OCI-LY3 (cell line): Measurements from ENCODE around the gene CD28.

Experiments
- EZH2phosphoT487 ChIP-seq: fragments of 200-600 bp; shearing (Covaris generic); IDR thresholded peaks from 2 replicates; pipeline ENCODE4 v1.6.1; 2018; ENCODE audit warnings: antibody characterized with exemption, mixed run types, low read depth
- TF ChIP-seq, protein P1 (sequence below): fragments of 200-600, 300-600 bp; sonication (generic); IDR thresholded peaks from 2 replicates; pipeline ENCODE4 v1.5.1; 2014; ENCODE audit warnings: antibody characterized with exemption, low read length, low read depth

DNA sequence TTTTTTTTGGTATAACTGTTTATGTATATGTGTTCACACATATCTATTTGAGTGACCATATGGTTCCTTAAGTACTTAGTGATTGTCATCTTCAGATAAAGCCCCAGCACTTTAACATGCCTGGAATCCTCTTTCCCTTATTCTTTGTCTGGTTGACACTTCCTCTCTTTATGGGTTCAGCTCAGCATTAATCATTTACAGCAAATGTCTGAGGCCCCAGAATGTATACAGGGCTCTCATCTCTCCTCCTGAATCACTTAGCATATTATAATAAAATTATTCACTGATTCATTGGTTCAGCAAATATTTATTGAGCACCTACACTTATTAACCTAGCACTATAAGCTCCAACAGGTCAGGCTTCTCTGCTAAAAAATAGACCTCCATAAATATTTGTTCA is 43.5 kb upstream of the CD28 start:
- TF ChIP-seq, protein P1, sequence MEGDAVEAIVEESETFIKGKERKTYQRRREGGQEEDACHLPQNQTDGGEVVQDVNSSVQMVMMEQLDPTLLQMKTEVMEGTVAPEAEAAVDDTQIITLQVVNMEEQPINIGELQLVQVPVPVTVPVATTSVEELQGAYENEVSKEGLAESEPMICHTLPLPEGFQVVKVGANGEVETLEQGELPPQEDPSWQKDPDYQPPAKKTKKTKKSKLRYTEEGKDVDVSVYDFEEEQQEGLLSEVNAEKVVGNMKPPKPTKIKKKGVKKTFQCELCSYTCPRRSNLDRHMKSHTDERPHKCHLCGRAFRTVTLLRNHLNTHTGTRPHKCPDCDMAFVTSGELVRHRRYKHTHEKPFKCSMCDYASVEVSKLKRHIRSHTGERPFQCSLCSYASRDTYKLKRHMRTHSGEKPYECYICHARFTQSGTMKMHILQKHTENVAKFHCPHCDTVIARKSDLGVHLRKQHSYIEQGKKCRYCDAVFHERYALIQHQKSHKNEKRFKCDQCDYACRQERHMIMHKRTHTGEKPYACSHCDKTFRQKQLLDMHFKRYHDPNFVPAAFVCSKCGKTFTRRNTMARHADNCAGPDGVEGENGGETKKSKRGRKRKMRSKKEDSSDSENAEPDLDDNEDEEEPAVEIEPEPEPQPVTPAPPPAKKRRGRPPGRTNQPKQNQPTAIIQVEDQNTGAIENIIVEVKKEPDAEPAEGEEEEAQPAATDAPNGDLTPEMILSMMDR = no peak
- no peak for TF ChIP-seq EZH2phosphoT487
